Hematopoietic multipotent progenitor cell treated with erythropoietin and hydrocortisone succinate and interleukin-3 and kit ligand, for 6 days (in vitro differentiated cells): Measurements from ENCODE around the gene SV2C.
A peak's percentile ranks its signal among the peaks of the same experiment; 100 is the strongest.

Source experiments
- DNase-seq: peaks from one replicate; pipeline ENCODE4 v3.0.0-alpha.2; 2015

The SV2C gene

GRCh38 chr5:76386360-76386759 is 303.2 kb downstream of the SV2C start:
- DNase-seq: no peak

GRCh38 chr5:76388236-76388635 is 305.1 kb downstream of the SV2C start:
- no peak for DNase-seq

- no peak for DNase-seq
Observed at GRCh38 chr5:76388791-76389512, 305.8 kb downstream of the SV2C start.

- DNase-seq: no peak
Observed at GRCh38 chr5:76389513-76390154, 306.5 kb downstream of the SV2C start.

- no peak for DNase-seq
Observed at GRCh38 chr5:76391014-76391413, 307.8 kb downstream of the SV2C start.

GRCh38 chr5:76393035-76393680 is 310.0 kb downstream of the SV2C start:
- peak; percentile 50 for DNase-seq

GRCh38 chr5:76397200-76397599 is 314.0 kb downstream of the SV2C start:
- no peak for DNase-seq

GRCh38 chr5:76399268-76399667 is 316.1 kb downstream of the SV2C start:
- peak; percentile 57 for DNase-seq

- DNase-seq: no peak
Observed at GRCh38 chr5:76400466-76400865, 317.3 kb downstream of the SV2C start.

GRCh38 chr5:76401801-76402250 is 318.6 kb downstream of the SV2C start:
- DNase-seq: peak; percentile 42

- DNase-seq: peak; percentile 97
Observed at GRCh38 chr5:76402251-76402885, 319.2 kb downstream of the SV2C start.

GRCh38 chr5:76402886-76403765 is 319.9 kb downstream of the SV2C start, which contains the start of gene IQGAP2:
Gene IQGAP2 (plus strand): TSS chr5:76403285. CDS start chr5:76403546, 261 bp downstream.
- peak; percentile 87 for DNase-seq
